ENCODE results near the gene PPP2R5B. TPM values are rescaled to one million over a fixed set of nuclear protein-coding genes. Genes with fewer than 3 reads are reported as not detected.

PPP2R5B gene
- total RNA-seq, 1 donor from 2014 or later = 5.7 TPM

- no peaks in the 10 kb centered on the region for H3K79me2 ChIP-seq (ENCODE audit: low read depth)
- Mint-ChIP-seq H3K9me3 (no peaks in the 10 kb centered on the region), H3K4me1 (peaks cover 7% of the 10 kb centered on the region), H3K36me3 (no peaks in the 10 kb centered on the region), H3K27ac (no peak overlapping the region), H3K4me3 (no peak overlapping the region), H3K27me3 (ENCODE audit: insufficient read depth, low read depth) (peaks cover 5% of the 10 kb centered on the region)
- no peak overlapping the region for H3K27ac ChIP-seq
- H2AFZ ChIP-seq (replicated peaks) = no peak overlapping the region
- H3K9me3 ChIP-seq (ENCODE audit: low read depth) = no peaks in the 10 kb centered on the region
- peaks cover 12% of the 10 kb centered on the region for H3K4me1 ChIP-seq
- DNase-seq (ENCODE audit: low spot score) = no peak
- no peak overlapping the region for H3K4me2 ChIP-seq
- no peaks in the 10 kb centered on the region for H3F3A ChIP-seq (ENCODE audit: low read depth)
- peaks cover 5% of the 10 kb centered on the region for H4K20me1 ChIP-seq (ENCODE audit: low read depth)
- H3K36me3 ChIP-seq = no peaks in the 10 kb centered on the region
- no peak overlapping the region for H3K4me3 ChIP-seq
- no peak for TF ChIP-seq EZH2phosphoT487 (IDR thresholded peaks at IDR 0.05)
- TF ChIP-seq, protein P1, sequence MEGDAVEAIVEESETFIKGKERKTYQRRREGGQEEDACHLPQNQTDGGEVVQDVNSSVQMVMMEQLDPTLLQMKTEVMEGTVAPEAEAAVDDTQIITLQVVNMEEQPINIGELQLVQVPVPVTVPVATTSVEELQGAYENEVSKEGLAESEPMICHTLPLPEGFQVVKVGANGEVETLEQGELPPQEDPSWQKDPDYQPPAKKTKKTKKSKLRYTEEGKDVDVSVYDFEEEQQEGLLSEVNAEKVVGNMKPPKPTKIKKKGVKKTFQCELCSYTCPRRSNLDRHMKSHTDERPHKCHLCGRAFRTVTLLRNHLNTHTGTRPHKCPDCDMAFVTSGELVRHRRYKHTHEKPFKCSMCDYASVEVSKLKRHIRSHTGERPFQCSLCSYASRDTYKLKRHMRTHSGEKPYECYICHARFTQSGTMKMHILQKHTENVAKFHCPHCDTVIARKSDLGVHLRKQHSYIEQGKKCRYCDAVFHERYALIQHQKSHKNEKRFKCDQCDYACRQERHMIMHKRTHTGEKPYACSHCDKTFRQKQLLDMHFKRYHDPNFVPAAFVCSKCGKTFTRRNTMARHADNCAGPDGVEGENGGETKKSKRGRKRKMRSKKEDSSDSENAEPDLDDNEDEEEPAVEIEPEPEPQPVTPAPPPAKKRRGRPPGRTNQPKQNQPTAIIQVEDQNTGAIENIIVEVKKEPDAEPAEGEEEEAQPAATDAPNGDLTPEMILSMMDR (IDR thresholded peaks at IDR 0.05) = no peak
- TF ChIP-seq EZH2 (IDR thresholded peaks at IDR 0.05) = no peak
- no peak overlapping the region for H3K9ac ChIP-seq
- H3K27me3 ChIP-seq = no peaks in the 10 kb centered on the region
Observed at GRCh38 chr11:64892838-64893193, 31.7 kb upstream of the PPP2R5B start.

DNA sequence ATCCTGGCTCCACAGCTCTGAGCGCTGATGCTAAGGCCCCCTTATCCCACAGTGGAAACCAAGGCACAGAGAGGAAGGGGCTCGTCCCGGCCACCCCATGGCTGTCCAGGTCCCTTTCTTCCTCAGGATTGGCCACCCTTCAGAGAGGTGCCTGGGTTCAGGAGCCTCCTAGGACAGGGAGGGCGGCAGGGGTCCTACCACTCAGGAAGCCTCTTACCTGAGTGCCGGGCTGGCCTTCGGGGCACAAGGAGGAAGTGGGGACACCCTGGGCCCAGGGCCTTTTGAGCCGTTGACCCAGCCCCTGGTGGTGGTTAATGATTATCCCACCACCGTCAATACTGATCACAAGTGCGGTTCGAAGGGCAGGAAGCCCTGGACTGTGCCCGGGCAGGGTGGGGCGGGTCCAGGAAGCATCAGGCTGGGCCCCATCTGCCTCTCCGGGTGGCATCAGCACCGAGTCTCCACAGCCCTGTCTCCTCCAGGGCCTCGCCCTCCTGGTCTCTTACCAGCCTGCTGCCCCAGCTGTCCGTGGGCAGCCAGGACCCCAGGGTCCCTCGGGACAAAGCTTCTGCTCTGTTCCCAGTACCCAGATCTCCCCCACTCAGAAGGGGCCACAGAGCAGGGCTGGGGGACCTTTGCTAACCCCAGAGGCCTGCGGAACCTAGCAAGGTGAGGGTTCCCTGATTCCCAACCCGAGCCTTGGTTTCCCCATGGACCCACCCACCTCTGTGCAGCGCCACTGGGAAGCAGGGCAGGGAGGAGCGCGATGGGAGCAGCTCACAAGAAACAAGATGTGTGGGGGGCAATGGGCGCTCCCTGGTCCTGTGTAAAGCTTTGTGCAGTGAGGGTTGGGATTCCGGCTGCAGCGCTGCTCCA lies 31.1 kb upstream of the PPP2R5B start:
- no peaks in the 10 kb centered on the region for H3K36me3 ChIP-seq
- no peaks in the 10 kb centered on the region for H3K9me3 ChIP-seq (ENCODE audit: low read depth)
- DNase-seq (ENCODE audit: low spot score) = no peak
- H3K9me3 Mint-ChIP-seq = no peaks in the 10 kb centered on the region
- no peak overlapping the region for H3K4me2 ChIP-seq
- no peaks in the 10 kb centered on the region for H3K27me3 ChIP-seq
- H3K27ac ChIP-seq = no peak overlapping the region
- no peak overlapping the region for H3K27ac Mint-ChIP-seq
- no peaks in the 10 kb centered on the region for H3K36me3 Mint-ChIP-seq
- no peak overlapping the region for H2AFZ ChIP-seq (replicated peaks)
- no peak overlapping the region for H3K4me3 Mint-ChIP-seq
- peaks cover 2% of the 10 kb centered on the region for H3K4me1 Mint-ChIP-seq
- no peaks in the 10 kb centered on the region for H3K79me2 ChIP-seq (ENCODE audit: low read depth)
- peaks cover 7% of the 10 kb centered on the region for H3K4me1 ChIP-seq
- no peak overlapping the region for H3K9ac ChIP-seq
- H3K27me3 Mint-ChIP-seq (ENCODE audit: insufficient read depth, low read depth) = peaks cover 5% of the 10 kb centered on the region
- peaks cover 5% of the 10 kb centered on the region for H4K20me1 ChIP-seq (ENCODE audit: low read depth)
- H3K4me3 ChIP-seq = no peak overlapping the region
- no peak for TF ChIP-seq EZH2phosphoT487 (IDR thresholded peaks at IDR 0.05)
- TF ChIP-seq EZH2 (IDR thresholded peaks at IDR 0.05) = no peak
- TF ChIP-seq, protein P1 (IDR thresholded peaks at IDR 0.05) = no peak
- H3F3A ChIP-seq (ENCODE audit: low read depth) = no peaks in the 10 kb centered on the region

DNA sequence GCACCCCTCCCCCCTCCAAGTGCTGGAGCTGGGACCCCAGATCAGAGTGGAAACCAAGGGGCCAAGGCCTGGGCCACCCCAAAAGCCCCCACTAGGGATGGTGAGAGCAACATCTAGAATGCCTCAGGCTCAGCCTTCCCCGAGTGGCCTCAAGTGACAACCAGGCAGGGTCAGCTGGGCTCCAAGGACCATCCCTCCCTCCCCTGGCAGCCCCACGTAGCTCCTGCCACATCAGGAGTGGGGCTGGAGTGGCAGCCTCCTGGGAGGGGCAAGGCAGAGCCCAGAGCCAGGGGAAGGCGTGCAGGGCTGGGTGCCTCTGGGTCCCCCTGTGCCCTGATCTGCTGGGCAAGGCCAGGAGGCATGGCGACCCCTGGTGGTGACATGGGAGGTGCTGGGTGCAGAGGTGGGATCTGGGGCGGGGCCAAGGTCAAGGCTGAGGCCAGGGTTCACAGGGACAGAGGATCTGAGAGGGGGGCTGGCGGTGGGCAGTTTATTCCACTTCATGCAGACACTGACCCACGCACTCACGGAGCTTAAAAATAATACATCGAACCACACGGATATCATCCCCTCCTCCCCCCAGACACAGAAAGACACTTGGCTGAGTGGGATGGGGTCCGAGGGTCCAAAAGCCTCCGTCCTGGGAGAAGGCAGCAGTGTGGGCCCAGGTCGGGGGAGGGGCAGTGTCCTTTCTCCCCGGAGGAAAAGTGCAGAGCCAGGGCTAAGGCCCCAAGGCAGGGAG lies 30.2 kb upstream of the PPP2R5B start:
- H3K4me1 ChIP-seq = no peaks in the 10 kb centered on the region
- Mint-ChIP-seq H3K36me3 (no peaks in the 10 kb centered on the region), H3K4me1 (no peaks in the 10 kb centered on the region), H3K27me3 (ENCODE audit: insufficient read depth, low read depth) (peaks cover 6% of the 10 kb centered on the region), H3K27ac (no peak overlapping the region), H3K9me3 (no peaks in the 10 kb centered on the region), H3K4me3 (no peak overlapping the region)
- no peak overlapping the region for H2AFZ ChIP-seq (replicated peaks)
- no peak overlapping the region for H3K4me2 ChIP-seq
- no peaks in the 10 kb centered on the region for H3K36me3 ChIP-seq
- H3K9ac ChIP-seq = no peak overlapping the region
- no peaks in the 10 kb centered on the region for H3K79me2 ChIP-seq (ENCODE audit: low read depth)
- H4K20me1 ChIP-seq (ENCODE audit: low read depth) = peaks cover 5% of the 10 kb centered on the region
- H3K27ac ChIP-seq = no peak overlapping the region
- H3F3A ChIP-seq (ENCODE audit: low read depth) = no peaks in the 10 kb centered on the region
- no peaks in the 10 kb centered on the region for H3K9me3 ChIP-seq (ENCODE audit: low read depth)
- H3K27me3 ChIP-seq = no peaks in the 10 kb centered on the region
- DNase-seq (ENCODE audit: low spot score) = peak; percentile 80
- no peak overlapping the region for H3K4me3 ChIP-seq
- no peak for TF ChIP-seq EZH2 (IDR thresholded peaks at IDR 0.05)
- TF ChIP-seq, protein P1 (IDR thresholded peaks at IDR 0.05) = peak; percentile 86
